Activated naive CD4-positive, alpha-beta T cell treated with anti-CD3 and anti-CD28 coated beads, Interleukin-2, amount 50 U/mL, for 24 hours (primary cell): ENCODE results near the gene ZNF765.
"Not testable (repeated sequence)": the region's sequence is repeated elsewhere in the genome, so short reads cannot be mapped to it uniquely, and the experiment has no call there.

Experiments
- H3K27ac Mint-ChIP-seq: one replicate; pipeline ENCODE4 v1.8.0; 2021; ENCODE audit warnings: mild to moderate bottlenecking, mixed read lengths
- H3K27me3 Mint-ChIP-seq: one replicate; pipeline ENCODE4 v1.8.0; 2021; ENCODE audit warnings: mixed read lengths
- H3K36me3 Mint-ChIP-seq: one replicate; pipeline ENCODE4 v1.8.0; 2021; ENCODE audit warnings: mixed read lengths
- H3K4me1 Mint-ChIP-seq: one replicate; pipeline ENCODE4 v1.8.0; 2021; ENCODE audit warnings: mixed read lengths
- H3K4me3 Mint-ChIP-seq: one replicate; pipeline ENCODE4 v1.8.0; 2021; ENCODE audit warnings: mild to moderate bottlenecking, mixed read lengths
- H3K9me3 Mint-ChIP-seq: one replicate; pipeline ENCODE4 v1.8.0; 2021; ENCODE audit warnings: mixed read lengths

ZNF765 gene

DNA sequence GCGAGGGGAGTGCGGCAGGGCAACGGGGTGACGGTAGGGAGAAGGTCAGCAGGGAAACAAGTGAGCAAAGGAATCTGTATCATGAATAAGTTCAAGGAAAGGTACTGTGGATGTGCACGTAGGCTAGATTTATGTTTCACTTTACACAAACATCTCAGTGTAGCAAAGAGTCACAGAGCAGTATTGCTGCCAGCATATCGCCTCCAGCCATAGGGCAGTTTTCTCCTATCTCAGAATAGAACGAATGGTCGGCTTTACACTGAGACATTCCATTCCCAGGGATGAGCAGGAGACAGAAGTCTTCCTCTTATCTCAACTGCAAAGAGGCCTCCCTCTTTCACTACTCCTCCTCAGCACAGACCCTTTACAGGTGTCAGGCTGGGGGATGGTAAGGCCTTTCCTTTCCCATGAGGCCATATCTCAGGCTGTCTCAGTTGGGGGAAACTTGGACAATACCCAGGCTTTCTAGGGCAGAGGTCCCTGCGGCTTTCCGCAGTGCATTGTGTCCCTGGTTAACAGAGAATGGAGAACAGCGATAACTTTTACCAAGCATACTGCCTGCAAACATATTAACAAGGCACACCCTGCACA, 65.3 kb downstream of the ZNF765 start:
- not testable (repeated sequence) for H3K4me3 Mint-ChIP-seq, H3K27me3 Mint-ChIP-seq, H3K27ac Mint-ChIP-seq, H3K4me1 Mint-ChIP-seq
- H3K9me3 Mint-ChIP-seq: peaks cover 46% of the 10 kb centered on the region
- H3K36me3 Mint-ChIP-seq: peaks cover 45% of the 10 kb centered on the region

DNA sequence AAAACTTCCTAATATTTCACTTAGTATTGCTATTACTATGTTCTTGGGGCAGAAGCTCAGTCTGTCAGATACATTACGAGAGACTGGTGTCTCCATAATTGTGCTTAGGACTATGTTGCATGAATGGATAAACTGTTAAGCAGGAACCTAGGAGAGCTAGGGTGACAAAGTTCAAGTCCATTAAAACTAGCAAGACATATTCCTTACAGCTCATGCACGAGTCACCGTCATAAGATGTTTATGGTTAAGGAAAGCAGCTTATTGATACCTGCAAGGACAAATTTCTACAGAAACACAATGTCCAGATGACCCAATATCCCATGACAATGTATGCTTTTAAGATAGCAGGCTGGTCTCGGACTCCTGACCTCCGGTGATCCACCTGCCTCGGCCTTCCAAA, 66.9 kb downstream of the ZNF765 start:
- H3K27me3 Mint-ChIP-seq: peaks cover 11% of the 10 kb centered on the region
- peaks cover 30% of the 10 kb centered on the region for H3K9me3 Mint-ChIP-seq
- no peak overlapping the region for H3K27ac Mint-ChIP-seq
- peaks cover 5% of the 10 kb centered on the region for H3K4me1 Mint-ChIP-seq
- H3K4me3 Mint-ChIP-seq: no peak overlapping the region
- H3K36me3 Mint-ChIP-seq: peaks cover 29% of the 10 kb centered on the region

DNA sequence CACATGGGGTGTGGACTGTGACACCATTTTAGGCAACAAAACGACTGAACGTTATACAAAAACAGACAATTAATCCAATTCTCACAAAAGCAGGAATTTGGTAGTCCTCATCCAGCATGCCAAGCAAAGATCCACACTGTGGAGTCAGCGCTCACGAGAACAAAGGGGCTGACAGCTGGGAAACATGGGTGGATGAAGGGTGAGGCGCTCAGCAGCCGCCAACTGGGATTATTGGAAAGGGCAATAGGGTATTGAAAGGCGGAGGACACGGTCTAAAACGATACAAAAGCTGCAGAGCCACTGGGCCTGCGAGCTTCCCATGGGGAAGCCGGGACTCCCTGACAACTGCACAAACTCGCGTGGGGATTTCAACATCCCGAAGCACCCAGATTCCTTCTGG, 67.9 kb downstream of the ZNF765 start:
- Mint-ChIP-seq H3K4me3 (no peak overlapping the region), H3K27ac (no peak overlapping the region), H3K27me3 (peaks cover 11% of the 10 kb centered on the region), H3K36me3 (peaks cover 22% of the 10 kb centered on the region), H3K4me1 (peaks cover 9% of the 10 kb centered on the region), H3K9me3 (peaks cover 30% of the 10 kb centered on the region)

DNA sequence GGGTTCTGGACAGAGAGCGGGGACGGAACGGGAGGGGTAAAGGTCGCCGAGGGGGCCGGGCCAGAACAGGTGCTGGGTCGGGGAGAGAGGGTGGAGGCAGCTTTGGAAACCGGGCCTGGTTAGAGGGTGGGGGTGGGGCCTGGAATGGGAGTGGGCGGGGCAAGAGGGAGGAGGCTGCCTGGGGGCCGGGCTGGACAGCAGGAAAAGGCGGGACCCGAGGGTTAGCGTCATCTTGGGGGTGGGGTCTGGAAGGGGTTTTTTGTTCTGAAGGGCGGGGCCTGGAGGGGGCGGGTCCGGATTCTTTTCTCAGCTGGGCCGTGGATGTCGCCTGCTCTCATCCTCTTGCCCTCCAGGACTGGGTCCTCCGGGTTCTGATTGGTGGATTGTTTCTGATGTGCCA, 68.3 kb downstream of the ZNF765 start:
- no peak overlapping the region for H3K27ac Mint-ChIP-seq
- H3K36me3 Mint-ChIP-seq: peaks cover 20% of the 10 kb centered on the region
- peaks cover 11% of the 10 kb centered on the region for H3K27me3 Mint-ChIP-seq
- peaks cover 12% of the 10 kb centered on the region for H3K4me1 Mint-ChIP-seq
- peaks cover 28% of the 10 kb centered on the region for H3K9me3 Mint-ChIP-seq
- H3K4me3 Mint-ChIP-seq: no peak overlapping the region

DNA sequence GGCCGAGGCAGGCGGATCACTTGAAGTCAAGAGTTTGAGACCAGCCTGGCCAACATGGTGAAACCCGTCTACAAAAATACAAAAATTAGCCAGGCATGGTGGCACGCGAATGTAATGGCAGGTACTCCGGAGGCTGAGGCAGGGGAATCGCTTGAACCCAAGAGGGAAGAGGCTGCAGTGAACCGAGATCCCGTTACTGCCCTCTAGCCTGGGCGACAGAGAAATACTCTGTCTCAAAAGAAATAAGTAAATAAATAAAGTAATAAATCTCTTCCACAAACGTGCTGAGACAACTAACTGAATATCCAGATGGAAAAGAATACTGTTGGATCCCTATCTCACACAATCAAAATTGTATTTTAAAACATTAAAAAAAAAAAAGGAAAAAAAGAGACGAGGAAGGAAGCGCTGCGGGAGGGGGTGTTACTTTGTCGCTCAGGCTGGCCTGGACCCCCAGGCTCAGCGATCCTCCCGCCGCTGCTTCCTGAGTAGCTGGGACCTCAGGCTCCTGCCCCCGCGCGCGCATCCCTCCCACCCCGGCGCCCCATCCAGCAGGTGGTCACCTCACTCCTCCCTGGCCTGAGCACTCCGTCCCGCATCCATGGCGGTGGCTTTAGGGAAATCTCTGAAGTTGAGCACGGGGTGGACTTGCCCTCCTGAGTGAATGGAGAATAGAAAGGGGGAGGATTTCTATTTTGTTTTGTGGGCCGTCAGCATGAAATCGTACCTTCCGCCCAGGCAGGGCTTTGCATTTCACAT, 72.0 kb downstream of the ZNF765 start:
- H3K4me3 Mint-ChIP-seq: peak overlapping the region; percentile 90
- H3K27ac Mint-ChIP-seq: no peak overlapping the region
- peaks cover 35% of the 10 kb centered on the region for H3K4me1 Mint-ChIP-seq
- H3K9me3 Mint-ChIP-seq: peaks cover 4% of the 10 kb centered on the region
- H3K36me3 Mint-ChIP-seq: peaks cover 32% of the 10 kb centered on the region
- H3K27me3 Mint-ChIP-seq: peaks cover 11% of the 10 kb centered on the region

DNA sequence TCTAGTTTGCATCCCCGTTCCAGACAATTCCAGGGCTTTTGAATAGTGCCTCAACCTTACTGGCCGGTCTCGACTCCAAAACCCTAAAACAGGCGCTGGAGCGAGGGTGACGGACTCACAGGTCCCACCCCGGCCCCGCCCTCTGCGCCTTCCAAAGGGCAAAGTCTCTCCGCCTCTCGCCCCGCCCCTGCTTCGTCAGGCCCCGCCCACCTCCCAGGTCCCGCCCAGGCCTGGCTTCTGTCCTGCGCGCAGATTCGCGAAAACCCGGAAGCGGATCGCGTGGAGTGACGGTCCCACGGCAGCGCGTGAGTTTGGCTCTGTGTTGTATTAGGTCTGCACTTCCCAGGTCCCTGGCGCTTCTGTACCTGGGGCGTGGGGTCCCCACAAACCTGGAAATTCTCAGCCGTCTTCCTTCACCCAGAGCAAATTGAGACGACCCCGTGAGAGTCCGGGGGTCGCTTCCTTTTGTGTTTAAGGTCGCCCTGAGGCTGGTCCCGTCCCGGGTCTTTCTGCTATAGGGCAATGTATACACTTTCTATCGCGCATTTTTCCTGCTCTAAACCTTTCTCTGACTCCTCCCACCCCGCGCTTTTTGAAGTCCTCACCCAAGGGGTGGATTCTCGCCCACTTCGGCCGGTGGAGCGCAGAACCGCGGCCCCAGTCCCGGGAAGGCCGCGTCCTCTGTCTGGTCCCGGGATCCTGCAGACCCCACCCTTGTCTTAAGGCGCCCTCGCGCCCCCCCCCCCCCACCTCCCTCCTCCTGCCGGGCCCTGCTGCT, 72.7 kb downstream of the ZNF765 start, which contains the start of gene ZNF813:
Gene ZNF813, plus strand, starts transcription at position 249 of the 778 bp plus-strand sequence. CDS start 16,090 bp downstream, outside the sequence.
- peaks cover 11% of the 10 kb centered on the region for H3K27me3 Mint-ChIP-seq
- H3K4me1 Mint-ChIP-seq: peaks cover 39% of the 10 kb centered on the region
- H3K36me3 Mint-ChIP-seq: peaks cover 35% of the 10 kb centered on the region
- peak within 1 kb of the TSS; percentile 79 for H3K27ac Mint-ChIP-seq
- H3K4me3 Mint-ChIP-seq: peak within 1 kb of the TSS; percentile 90
- H3K9me3 Mint-ChIP-seq: peaks cover 3% of the 10 kb centered on the region

DNA sequence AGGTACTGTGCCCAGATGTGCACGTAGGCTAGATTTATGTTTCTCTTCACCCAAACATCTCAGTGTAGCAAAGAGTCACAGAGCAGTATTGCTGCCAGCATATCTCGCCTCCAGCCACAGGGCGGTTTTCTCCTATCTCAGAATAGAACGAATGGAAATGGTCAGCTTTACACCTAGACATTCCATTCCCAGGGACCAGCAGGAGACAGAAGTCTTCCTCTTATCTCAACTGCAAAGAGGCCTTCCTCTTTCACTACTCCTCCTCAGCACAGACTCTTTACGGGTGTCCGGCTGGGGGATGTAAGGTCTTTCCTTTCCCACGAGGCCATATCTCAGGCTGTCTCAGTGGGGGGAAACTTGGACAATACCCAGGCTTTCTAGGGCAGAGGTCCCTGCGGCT, 73.7 kb downstream of the ZNF765 start:
- not testable (repeated sequence) for H3K27ac Mint-ChIP-seq, H3K27me3 Mint-ChIP-seq, H3K9me3 Mint-ChIP-seq
- Mint-ChIP-seq H3K4me1 (peaks cover 39% of the 10 kb centered on the region), H3K4me3 (peak overlapping the region; percentile 90), H3K36me3 (peaks cover 36% of the 10 kb centered on the region)

DNA sequence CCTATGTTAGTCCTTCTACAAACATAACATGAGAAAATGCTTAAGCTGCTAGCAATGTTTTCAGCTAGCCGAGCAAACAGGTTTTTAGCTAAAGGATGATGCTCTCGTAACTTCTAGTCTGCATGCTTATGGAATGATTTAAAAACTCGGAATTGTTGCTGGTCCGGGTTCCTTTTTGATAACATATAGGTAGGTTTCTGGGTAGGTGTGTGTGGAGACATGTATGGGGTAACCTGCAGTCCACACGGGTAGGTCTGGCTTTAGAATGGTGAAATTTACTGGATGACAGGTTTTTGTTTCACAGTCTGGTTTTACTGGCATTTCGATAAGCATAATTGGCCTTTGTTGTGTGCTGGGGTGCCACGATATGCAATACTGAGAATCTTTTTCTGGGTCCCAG, 77.0 kb downstream of the ZNF765 start:
- no peak overlapping the region for H3K4me3 Mint-ChIP-seq
- H3K27me3 Mint-ChIP-seq: no peaks in the 10 kb centered on the region
- no peaks in the 10 kb centered on the region for H3K9me3 Mint-ChIP-seq
- peaks cover 54% of the 10 kb centered on the region for H3K36me3 Mint-ChIP-seq
- H3K27ac Mint-ChIP-seq: no peak overlapping the region
- peaks cover 41% of the 10 kb centered on the region for H3K4me1 Mint-ChIP-seq

DNA sequence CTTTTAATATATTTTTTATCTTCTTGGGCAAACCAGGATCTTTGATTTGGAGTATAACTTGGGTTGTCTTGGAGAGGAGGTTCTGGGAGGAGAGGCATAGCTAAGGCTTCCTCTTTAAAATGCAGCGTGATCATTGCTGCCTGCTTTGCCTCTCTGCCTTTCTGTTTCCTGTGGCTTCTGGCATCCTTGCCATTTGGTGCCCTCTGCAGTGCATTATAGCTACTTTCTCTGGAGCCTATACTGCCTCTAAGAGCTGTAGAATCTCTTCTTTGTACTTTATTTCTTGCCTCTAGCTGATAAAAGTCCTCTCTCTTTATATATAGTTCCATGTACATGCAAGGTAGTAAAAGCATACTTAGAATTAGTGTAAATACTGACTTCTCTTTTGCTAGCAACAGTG, 79.9 kb downstream of the ZNF765 start:
- not testable (repeated sequence) for H3K27ac Mint-ChIP-seq, H3K4me3 Mint-ChIP-seq, H3K9me3 Mint-ChIP-seq, H3K27me3 Mint-ChIP-seq
- Mint-ChIP-seq H3K36me3 (peaks cover 70% of the 10 kb centered on the region), H3K4me1 (peaks cover 19% of the 10 kb centered on the region)

DNA sequence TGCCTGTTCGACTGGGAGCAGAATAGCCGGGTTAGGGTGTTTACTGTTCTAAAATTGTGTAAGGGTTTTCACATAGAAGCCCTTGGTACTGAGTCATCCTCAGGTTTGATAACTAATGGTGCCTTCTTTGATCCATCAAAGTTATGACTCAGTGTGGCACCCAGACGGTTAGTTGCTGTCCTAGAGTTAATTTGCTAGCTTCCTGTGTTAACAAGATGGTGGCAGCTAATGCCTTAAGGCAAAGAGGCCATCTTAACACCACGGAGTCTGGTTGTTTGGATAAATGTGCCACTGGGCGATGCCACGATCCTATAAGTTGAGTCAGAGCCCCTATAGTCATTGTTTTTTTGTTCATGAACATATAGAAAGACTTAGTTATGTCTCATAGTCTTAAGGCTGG, 80.5 kb downstream of the ZNF765 start:
- not testable (repeated sequence) for H3K9me3 Mint-ChIP-seq, H3K27ac Mint-ChIP-seq, H3K27me3 Mint-ChIP-seq, H3K4me3 Mint-ChIP-seq
- Mint-ChIP-seq H3K4me1 (peaks cover 15% of the 10 kb centered on the region), H3K36me3 (peaks cover 70% of the 10 kb centered on the region)
